HG03139 (cell line): ENCODE data around the gene HK1.
A peak's percentile ranks its signal among the peaks of the same experiment; 100 is the strongest.

Experiments
- ATAC-seq: cut with Tn5 transposase; IDR thresholded peaks from one replicate; pipeline ENCODE4 v1.9.1; 2021; ENCODE audit not compliant: unreplicated experiment

The HK1 gene

DNA sequence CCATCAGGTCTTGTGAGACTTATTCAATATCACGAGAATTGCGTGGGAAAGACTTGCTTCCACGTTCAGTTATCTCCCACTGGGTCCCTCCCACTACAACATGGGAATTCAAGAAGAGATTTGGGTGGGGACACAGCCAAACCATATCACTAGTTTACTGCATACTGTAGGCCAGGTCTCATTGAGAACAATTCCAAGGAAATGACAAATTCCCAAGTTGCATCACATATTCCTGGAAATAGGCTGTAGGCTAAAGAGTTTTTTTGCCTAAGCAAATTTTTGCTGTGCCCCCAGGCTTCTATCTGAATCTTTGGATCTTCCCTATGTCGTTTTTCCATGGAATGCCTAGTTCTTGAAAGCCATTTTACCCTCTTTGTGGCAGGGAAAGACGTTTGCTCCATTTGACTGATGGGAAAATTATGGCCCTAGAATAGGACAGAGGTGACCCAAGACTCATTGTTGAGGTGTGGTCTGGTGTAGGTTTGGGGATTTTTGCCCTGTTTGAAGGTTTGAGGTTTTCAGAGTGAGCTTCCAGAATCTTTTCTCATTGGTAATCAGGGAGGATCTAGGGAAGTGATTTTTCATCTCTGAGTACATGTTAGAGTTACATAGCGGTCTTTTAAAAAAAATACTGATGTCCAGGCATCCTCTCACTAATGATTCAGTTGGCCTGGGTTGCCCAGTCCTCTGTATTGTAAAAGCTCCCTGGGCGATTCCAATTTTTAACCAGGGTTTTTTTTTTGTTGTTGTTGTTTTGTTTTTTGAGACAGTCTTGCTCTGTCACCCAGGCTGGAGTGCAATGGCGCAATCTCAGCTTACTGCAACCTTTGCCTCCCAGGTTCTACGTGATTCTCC, 94.1 kb downstream of the HK1 start:
- no peak for ATAC-seq

DNA sequence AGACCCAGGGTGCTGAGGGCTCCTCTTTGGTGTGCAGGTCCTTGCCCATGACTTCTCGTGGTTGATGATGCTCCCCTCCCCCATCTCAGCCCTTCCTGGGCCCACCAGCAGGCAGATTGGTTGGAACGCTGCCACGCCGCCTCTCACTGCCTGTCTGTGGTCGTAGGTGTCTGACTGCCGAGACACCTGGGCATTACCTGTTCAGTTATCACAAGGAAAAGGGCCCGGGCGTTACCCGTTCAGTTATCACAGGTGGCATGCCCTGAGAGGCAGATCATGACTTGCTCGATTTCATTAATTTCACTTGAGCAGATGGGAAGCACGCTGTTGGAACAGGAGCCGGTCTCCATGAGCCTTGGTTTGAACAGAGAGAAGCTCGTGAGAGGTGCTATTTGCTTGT, 95.9 kb downstream of the HK1 start:
- no peak for ATAC-seq

DNA sequence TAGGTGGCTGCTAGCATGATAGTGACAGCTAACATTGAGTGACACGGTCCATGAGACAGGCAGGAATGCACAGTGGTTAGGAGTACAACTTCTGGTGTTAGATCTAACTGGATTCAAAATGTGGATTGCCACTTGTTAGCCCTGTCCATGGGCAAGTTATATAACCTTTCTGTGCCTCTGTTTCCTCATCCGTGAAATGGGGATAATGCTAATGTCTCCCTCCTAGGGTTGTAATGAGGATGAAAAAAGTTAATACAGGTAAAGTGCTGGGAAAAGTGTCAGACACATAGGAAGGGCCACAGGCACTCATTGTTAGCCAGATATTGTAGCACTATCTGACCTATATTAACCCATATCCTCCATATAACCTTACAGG, 96.6 kb downstream of the HK1 start:
- ATAC-seq = no peak

DNA sequence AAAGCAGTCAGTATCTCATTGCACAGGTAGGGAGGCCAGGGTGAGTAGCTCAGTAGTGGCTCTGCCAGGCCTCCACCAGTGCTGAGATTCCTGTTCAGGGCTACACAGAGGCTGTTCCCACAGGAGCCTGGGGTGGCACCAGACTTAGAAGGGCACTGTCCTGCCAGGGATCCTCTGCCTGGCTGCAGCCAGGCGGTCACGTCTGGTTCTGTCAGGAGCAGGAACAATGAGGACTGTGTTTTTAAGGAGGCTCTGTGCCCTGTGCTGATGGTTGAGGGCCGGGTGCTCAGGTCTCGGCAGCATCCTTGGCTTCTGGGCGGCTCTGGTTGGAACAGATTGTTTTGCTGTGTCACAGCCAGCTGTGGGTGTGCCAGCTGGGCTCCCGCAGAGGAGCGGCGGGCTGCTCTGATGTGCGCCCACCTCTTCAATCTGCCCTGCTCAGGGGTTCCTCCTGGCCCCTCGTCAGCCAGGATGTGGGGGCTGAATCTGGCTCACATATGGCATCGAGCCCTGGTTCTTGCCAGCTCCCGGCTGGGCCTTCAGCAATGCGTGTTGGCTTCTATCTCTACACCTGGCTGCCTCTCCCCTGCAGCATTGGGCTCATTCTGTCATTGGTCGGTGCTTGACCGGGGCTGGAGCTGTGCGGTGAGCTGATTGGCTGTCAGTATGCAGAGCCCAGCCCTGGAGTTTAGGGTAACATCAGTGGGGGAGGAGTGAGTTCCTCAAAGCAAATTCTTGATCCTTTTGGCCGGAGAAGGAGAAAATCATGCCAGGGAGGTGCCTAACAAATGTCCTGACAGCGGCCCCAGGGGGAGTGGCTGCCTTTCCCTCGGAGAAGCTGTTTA, 97.2 kb downstream of the HK1 start:
- no peak for ATAC-seq

DNA sequence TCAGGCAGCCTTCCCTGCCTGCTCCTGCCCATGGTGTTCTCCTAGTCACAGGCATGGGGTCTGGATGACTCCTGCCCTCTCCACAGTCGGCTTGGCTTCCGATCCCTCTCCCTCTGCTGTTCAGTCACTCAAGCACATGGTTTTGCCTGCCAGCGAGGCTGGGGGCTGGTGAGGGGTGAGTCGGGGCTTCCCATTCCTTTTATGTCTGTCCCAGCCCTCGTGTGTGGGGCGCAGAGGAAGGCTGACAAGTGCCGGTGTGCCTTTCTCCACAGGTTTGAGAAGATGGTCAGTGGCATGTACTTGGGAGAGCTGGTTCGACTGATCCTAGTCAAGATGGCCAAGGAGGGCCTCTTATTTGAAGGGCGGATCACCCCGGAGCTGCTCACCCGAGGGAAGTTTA, 98.4 kb downstream of the HK1 start:
- ATAC-seq = no peak

DNA sequence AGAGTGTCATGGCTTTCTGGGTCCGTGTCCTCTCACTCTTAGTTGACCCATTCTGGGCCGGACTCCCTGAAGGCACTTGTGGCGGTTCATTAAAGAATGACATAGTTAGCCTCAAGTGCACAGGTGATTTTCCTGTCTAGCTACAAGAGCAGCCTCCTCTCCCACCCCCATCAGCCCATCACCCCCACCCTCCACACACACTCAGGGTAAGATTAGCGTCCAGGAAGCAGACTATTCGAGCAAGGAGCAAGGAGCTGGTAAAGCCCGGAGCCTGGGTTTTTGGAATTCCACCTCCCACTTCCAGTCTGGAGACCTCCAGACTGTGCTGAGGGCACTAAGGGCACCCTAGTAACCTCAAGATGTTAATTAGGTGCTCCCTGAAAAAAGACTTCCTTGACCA, 98.9 kb downstream of the HK1 start:
- ATAC-seq = no peak

DNA sequence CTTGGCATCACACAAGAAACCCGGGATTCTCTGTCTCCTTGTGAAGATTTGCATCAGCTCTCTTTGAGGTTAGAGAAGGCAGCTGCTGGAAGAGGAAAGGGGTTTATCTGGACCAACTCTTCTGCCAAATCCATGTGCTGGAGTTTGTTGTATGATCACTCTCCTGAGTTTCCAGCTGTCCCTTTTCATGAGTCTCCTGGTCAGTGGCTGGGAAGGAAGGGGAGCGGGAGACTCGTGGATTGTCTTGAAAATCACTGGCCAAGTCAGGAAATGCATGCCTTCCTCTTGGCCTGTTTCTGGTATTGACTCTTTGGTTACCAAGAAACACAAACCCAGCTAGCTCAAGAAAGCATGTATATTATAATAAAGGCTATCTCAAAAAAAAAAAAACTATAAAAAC, 99.6 kb downstream of the HK1 start:
- ATAC-seq = no peak

DNA sequence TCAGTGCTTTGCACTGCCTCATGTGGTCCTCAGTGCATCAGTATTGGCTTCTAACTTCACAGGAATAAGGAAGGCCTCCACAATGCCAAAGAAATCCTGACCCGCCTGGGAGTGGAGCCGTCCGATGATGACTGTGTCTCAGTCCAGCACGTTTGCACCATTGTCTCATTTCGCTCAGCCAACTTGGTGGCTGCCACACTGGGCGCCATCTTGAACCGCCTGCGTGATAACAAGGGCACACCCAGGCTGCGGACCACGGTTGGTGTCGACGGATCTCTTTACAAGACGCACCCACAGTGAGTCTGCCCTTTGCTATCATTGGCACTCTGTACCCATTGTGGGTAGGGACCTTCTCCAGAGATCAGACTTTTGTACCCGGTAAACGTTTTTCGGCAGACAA, 101.5 kb downstream of the HK1 start:
- ATAC-seq = no peak

DNA sequence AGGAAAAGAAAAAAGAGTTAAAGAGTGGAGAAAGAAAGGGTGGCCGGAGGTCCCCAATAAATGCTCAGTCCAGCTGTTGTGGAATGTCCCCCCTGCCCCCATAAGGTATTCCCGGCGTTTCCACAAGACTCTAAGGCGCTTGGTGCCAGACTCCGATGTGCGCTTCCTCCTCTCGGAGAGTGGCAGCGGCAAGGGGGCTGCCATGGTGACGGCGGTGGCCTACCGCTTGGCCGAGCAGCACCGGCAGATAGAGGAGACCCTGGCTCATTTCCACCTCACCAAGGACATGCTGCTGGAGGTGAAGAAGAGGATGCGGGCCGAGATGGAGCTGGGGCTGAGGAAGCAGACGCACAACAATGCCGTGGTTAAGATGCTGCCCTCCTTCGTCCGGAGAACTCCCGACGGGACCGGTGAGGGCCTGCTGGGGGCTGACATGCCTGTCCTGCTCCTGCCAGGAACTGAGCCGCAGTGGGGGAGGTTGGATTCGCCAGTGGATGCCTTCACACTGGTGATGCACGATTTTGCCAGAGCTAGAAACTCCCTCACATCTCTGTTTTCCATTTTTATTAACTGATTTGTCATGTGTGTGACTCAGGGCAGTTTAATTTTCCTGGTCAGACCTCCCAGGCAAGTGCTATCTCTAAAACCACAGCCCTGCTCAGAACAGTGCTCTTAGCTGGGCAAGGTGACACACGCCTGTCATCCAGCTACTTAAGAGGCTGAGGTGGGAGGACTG, 104.3 kb downstream of the HK1 start:
- no peak for ATAC-seq

DNA sequence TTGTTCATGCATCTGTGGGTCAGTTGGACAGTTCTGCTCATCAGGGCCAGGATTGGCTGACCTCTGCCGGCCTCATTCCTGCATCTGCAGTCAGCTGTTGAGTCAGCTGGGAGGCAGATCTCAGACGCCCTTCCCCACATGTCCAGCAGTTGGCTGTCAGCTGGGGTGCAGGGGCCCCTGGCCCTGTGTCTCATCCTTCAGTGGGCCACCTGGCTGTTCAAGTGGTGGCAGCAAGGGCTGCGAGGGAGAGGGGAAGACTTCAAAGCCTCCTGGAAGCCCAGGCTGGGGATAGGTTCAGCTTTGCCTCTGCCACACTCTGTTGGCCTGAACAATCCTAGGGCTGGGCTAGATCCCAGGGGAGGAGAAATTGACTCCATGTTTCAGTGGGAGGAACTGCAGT, 105.3 kb downstream of the HK1 start:
- ATAC-seq = no peak

DNA sequence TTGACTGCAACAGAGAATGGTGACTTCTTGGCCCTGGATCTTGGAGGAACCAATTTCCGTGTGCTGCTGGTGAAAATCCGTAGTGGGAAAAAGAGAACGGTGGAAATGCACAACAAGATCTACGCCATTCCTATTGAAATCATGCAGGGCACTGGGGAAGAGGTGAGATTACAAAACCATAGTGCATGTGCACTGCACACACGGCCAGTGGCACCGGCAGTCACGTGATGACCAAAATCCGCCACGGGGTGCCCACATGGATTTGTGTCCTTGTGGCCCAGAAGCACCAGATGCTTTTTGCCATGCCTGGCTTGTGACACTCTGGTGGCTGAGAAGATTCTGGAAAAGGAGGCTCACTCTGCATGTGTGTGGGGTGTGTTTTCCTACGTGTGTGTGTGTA, 106.0 kb downstream of the HK1 start:
- no peak for ATAC-seq

DNA sequence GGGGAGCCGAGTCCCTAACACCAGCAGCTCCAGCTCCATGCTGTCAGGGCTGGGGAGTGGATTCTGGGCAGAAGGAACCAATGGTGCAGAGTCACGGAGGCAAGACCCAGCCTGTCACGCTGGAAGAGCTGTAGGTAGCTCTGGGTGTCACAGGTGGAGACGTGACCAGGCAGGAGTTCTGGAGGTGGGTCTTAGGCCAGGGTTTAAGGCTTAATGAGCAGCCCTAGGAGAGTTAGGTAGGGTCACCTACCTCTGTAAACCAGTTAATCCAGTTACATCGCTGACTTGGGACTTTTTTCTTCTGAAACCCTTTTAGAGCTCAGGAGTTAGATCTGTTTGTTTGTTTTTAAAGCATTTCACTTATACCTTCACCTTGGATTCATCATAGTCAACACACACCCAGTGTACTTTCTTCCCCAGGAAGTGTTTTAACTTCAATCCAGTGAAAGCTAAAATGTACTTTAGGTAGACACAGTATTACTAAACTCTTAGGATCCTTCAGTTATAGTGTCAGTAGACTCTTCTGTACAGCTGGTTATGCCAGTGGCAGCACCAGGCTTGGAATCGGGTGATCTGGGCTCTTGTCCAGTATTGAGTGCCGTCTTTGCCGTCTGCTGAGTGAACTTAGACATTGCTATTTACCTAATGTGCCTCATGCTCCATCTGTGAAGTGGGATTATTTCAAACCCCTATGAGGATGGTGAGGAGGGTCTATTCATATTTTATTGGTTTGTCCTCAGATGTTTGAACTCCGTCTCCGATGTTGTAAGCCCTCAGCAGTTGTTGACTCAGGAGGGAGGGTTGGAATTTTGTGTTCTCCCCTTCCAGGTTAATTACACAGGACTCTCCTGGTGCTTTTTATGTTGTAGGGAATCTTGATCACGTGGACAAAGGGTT, 107.4 kb downstream of the HK1 start:
- no peak for ATAC-seq

DNA sequence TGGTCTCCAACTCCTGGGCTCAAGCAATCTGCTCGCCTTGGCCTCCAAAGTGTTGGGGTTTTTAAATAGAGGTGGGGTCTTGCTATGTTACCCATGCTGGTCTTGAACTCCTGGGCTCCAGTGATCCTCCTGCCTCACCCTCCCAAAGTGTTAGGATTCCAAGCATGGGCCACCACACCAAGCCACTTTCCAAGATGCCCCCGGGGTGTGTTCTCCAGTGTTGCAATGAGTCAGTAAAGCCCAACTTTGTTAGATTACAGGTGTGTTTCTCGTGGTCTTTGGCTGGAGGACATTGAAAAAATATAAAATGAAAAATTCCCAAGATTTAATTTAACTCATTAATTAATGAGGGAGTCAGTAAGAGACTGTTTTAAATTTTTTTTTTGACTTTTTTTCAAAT, 109.2 kb downstream of the HK1 start:
- no peak for ATAC-seq

DNA sequence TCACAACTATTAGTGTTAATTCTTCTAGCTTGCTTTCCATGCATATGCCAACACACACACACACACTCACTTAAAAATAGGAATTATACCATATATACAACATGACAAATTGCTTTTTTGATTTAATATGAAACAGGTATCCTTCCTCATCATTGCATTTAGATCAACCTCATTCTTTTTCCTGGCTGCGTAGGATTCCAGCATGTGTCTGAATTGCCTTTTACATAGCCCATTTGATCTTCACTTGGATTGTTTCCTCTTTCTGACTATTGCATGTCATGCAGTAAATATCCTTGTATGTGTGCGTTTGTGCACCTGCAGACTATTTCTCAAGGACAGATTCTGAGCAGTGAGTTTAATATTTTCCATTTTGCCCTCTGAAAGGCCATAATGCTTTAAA, 110.2 kb downstream of the HK1 start:
- no peak for ATAC-seq

DNA sequence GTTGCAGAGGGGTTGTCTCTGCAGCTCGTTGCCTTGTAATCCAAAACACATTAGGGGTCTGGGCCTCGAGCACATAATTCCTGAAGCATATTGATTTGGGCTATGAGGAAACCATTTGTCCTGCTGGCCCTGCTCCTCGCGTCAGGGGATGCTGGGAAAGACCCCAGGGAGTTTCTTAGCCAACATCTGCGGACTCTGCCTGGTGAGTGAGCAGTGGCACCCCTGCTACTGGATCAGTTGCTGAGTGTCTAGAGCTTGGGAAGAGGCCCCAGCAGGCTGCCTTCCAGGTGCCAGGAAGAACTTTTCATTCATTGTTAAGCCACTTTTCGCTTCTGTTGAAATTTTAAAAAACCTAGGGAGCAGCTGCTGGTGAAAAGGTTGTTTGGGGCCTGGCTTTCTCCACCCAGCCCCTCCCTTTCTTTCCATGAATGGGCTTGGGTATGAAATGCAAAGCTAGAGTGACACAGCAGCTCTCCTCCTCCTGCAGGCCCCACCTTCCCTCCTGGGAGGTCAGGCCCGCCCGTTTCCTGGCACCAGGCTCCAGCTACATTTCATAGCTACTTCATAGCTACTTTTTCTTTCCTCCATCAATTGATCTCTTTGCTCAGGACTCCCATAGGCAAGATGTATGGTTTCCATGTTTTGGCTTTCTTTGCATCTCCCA, 111.7 kb downstream of the HK1 start:
- ATAC-seq = no peak

DNA sequence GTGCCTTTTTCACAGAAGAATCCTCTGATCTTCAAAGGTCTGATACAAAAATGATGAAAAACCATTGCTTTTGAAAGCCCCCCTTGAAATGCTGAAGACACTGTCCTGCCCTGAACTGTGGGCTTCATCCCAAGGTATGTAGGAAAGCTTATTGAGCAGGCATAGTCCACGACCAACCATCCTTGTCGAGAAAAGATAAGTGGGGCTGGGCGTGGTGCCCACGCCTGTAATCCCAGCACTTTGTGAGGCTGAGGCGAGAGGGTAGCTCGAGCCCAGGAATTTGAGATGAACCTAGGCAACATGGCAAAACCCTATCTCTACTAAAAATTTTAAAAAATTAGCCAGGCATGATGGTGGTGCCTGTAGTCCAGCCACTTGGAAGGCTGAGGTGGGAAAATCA, 112.9 kb downstream of the HK1 start:
- no peak for ATAC-seq

DNA sequence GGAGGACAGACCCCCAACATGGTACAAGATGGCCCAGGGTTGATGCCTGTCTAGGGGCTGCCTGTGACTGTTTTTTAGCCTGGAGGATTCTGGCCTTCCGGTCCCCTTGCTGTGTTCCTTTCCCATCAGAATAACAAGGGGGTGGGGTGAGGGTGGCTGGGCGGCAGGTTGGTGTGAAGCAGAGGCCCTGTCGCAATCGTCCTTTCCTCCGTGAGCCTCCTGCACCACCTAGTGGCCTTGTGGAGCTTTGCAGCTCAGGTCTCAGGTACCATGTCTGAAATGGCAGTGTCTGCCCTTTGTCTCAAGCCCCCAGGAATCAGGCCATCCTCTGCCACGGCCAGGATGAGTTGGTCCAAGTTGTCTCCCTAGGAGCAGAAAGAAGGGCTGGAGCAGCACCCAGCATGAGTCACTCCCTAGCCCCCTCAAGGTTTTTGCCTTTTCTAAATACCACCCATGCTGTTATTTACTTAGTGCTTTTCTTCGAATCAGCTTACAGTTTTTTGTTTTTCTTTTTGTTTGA, 114.2 kb downstream of the HK1 start:
- ATAC-seq = peak; percentile 88

DNA sequence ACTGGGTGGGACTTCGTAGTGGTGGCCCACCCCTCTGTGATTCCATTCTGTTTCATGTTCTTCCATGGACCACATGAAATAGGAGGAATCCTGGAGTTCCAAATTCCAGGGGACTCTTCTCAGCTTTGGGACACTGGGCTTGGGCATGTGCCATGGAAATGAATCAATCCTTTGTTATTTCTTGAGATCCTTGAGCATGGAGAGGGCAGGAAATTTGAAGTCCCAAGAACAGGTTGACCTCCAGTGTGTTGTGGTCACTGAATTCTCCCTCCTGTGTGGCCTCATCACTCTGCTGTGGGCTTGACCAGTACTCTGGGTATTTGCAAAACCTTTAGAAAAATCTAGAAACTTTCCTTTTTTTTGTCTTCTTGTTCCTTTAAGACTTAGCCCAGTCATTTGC, 115.7 kb downstream of the HK1 start:
- ATAC-seq = no peak

DNA sequence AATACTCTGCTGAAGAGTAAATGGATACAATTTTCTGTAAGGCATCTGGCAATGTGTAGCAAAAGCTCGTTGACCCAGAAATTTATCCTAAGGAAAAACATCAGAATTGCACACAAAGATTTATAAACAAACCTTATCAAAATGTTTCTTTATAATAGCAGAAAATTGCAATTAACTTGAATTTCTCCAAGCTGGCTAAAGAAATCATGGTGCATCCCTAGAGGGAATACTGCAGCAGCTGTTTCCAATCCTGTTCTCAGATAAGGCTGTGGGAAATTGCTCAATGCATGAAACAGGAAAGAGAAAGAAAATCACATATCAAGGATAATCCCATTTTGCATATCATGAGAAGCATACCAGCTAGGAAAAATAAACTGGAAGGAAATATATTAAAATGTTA, 119.7 kb downstream of the HK1 start:
- ATAC-seq = no peak

DNA sequence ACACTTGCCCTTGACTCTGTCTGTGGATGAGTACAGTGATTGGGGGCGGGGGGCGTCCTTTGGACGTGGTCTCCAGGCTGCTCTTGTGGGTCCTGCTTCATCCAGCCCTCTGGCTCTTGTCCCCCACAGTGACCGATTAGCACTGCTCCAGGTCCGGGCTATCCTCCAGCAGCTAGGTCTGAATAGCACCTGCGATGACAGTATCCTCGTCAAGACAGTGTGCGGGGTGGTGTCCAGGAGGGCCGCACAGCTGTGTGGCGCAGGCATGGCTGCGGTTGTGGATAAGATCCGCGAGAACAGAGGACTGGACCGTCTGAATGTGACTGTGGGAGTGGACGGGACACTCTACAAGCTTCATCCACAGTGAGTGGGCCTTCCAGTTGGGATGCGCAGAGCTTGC, 120.2 kb downstream of the HK1 start:
- ATAC-seq = no peak
